Measurements from ENCODE around the gene SLC38A1.
A peak's percentile ranks its signal among the peaks of the same experiment; 100 is the strongest.
"Not testable (repeated sequence)": the region's sequence is repeated elsewhere in the genome, so short reads cannot be mapped to it uniquely, and the experiment has no call there.

SLC38A1 gene

DNA sequence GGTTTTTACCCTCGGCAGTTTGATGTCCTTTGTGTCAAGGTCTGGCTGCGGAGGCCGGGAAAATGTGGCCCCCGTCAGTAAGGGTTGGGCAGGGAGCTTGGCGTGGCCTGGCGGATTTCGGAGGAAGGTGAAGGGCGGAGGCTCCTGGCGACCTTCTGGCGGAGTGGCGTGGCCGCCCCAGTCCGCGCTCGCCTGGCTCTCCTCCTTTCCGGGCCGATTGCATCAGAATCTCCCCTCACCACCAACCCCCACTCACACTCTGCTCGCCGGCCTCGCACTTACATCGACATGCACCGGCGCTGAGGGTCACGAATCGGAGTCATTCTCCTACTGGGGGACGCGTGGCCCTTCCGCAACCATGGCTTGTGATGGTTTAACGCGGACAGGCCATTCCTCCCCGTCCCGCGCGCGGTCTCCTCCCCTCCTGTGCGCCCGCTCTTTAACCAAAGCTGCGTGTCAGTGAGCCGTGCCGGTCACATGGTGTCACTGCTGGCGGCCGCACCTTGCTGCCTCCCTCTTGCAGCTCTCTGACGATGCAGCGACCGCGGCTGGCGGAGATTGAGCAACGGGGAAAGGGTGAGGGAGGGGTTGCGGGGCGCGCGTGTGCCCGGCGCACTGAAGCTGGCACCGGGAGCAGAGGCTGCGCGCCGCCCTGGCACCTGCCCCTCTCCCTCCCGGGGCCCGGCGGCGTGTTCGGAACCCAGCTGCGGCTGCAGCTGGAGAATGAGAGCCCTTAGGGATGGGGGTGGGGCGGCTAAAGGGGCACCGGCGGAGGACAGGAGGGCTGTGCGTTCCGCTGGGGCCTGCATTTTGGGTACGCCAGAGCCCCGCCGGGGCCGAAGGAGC lies at the start of gene SLC38A1:
Gene SLC38A1 (minus strand): TSS at position 461 of the 846 bp plus-strand sequence. CDS start 29,243 bp downstream, outside the sequence.
- DNase-seq = peak; percentile 75

DNA sequence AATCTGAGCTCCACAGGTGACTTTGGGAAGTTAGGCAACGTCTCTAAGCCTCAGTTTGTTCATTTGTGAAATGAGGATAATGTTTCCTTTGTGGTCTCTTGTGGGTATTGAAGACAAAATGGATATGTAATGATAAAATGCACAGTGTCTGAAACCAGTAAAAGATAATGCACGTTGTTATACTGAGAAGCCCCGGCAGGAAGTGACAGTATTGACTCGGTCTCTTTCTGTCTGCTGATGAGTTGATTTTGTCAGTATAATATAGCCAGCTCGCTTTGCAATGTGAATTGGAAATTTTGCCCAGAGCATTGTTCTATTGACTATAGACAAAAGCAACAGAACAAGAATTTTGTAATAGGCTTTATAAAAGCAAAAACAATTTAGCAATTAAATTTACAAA lies 49.2 kb upstream of the SLC38A1 start:
- DNase-seq = no peak

DNA sequence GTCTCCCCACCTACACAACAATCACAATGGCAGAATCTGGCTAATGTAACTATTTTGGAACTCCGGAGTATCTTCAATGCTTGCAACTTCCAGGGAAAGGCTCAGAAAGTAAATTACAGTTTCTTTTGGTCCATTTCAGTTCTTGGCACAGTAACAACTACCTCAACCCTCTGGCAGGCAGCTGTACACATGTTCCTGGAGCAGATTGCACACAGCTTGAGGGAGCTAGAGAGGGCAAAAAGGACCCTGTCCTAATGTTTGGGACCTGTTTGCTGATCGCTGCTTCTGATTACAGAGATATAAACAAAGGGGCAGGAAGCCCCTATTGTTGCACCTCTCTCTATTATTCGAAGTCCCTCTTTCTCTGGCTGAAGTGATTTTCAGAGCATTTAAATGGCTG lies 35.2 kb upstream of the SLC38A1 start:
- no peak for DNase-seq

DNA sequence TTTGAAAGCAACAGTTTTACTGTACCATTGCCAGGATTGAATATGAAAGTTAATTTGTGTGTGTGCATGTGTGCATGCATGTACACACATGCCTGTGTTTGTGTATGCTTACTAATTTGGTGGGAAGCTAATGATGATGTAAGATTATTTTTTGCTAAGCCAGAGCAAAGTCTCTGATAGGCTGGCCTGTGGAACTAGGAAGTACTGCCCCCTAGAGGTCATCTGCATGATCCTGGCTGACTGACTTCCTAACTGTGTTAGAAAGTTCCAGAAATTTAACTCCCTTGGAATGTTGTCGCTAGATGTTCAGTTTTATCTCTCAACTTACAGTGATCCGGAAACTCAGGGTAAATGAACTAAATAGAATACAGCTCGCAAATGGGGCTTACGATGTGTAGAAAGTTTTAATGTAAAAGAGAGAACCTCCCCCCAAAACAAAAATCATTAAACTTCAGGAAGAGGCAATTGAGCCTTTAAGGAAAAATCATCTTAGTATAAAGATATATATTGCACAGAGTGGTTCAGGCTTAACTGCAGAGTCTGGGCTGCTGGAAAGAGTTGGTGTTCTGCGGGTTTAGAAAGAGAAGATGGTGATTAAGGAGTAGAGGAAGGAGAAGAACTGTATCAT lies 34.3 kb upstream of the SLC38A1 start:
- peak; percentile 17 for DNase-seq

DNA sequence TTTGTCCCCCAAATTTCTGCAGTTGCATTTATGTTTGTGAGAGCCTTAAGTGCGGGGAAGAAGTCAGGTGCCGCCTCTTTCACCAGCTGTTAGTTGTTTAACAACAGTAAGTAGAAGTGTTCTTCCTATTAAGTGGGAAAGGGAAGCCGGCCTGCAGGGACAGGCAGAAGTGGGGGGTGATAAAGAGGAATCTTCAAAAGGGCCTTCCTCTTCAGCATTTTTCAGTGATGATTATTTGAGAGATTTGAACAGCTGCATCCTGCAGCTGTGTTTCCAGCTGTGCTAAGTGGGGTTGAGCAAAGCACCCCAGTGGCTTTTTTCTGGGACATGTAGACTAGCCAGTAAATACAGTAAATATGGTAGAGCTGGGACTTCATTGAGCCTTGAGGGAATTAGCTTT lies 32.1 kb upstream of the SLC38A1 start:
- no peak for DNase-seq

DNA sequence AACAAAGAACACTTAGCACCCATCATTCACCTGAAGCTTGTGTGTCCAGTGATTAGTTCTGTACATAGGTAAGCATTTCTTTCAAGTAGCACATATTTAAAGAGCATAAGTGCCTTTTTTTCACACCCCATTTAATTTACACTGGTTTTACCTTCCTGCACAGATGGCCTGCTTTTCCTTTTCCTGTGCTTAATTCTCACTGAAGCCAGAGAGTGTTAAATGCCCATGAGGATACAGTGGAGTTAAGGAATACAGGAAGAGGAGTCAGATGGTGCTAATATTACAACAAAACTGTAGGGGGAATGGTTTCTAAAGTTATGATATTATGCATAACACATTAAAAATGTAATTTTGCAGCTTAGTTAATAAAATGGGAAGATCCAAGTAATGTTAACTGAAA lies 31.0 kb upstream of the SLC38A1 start:
- no peak for DNase-seq

DNA sequence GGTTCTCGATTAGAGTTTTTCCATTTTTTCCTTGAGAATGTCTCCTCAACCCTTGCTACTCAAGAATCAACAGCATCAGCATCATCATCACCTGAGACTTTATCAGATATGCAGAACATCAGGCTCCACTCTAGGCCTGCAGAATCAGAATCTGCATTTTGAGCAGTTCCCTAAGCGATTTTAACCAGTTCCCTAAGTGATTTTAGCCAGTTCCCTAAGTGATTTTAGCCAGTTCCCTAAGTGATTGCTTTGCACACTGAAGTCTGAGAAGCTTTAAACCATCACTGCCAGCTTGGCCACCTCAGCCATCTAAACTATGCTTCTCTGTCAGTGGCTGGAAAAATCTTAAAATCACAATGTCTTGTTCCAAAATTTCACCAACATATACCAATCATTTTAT lies 29.4 kb upstream of the SLC38A1 start:
- no peak for DNase-seq

DNA sequence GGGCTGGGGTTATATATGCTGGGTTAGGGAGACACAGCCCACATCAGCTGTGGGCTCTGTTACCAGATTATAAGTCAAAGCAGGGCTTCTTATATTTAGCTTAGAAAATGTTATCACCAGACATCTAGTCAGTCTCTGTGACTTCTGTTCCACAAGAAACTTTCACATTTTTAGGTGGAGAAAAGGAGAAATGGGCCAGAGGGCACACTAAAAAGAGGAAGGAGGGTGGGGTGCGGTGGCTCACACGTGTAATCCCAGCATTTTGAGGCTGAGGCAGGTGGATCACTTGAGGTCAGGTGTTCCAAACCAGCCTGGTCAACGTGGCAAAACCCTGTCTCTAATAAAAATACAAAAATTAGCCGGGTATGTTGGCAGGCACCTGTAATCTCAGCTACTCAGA lies 28.0 kb upstream of the SLC38A1 start:
- no peak for DNase-seq

DNA sequence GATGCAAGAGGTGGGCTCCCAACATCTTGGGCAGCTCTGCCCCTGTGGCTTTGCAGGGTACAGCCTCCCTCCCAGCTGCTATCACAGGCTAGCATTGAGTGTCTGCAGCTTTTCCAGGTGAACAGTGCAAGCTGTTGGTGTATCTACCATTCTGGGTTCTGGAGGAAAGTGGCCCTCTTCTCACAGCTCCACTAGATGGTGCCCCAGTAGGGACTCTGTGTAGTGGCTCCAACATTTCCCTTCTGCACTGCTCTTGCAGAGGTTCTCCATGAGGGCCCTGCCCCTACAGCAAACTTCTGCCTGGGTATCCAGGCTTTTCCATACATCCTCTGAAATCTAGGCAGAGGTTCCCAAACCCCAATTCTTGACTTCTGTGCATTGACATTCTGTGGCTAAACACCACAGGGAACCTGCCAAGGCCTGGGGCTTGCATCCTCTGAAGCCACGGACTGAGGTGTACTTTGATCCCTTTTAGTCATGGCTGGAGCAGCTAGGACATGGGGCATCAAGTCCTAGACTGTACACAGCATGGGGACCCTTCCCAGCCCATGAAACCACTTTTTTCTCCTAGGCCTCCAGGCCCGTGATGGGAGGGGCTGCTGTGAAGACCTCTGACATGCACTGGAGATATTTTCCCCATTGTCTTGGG lies 24.0 kb upstream of the SLC38A1 start:
- no peak for DNase-seq

DNA sequence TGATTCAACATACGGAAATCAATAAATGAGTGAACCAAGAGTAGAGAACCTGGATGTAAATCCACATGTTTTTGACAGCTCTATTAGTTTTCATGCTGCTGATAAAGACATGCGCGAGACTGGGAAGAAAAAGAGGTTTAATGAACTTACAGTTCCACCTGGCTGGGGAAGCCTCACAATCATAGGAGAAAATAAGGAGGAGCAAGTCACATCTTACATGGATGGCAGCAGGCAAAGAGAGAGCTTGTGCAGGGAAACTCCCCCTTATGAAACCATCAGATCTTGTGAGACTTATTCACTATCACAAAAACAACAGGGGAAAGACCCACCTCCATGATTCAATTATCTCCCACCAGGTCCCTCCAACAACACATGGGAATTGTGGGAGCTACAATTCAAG lies 23.1 kb upstream of the SLC38A1 start:
- DNase-seq = not testable (repeated sequence)

DNA sequence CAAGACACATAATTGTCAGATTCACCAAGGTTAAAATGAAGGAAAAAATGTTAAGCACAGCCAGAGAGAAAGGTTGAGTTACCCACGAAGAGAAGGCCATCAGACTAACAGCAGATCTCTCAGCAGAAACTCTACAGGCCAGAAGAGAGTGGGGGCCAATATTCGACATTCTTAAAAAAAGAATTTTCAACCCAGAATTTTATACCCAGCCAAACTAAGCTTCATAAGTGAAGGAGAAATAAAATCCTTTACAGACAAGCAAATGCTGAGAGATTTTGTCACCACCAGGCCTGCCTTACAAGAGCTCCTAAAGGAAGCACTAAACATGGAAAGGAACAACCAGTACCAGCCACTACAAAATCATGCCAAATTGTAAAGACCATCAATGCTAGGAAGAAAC lies 16.3 kb upstream of the SLC38A1 start:
- not testable (repeated sequence) for DNase-seq

DNA sequence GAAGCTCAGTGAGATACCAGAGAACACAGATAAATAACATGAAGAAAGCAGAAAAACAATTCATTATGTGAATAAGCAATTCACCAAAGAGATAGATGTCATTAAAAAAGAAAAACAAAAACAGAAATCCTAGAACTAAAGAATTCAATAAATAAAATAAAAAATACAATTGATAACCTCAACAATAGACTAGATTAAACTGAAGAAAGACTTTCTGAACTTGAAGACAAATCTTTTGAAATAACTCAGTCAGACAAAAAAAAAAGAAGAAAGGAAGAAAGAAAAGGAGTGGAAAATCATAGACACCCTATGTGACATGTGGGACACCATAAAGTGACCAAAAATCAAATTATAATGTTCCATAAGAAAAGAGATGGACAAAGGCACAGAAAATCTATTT lies 14.0 kb upstream of the SLC38A1 start:
- DNase-seq = no peak

DNA sequence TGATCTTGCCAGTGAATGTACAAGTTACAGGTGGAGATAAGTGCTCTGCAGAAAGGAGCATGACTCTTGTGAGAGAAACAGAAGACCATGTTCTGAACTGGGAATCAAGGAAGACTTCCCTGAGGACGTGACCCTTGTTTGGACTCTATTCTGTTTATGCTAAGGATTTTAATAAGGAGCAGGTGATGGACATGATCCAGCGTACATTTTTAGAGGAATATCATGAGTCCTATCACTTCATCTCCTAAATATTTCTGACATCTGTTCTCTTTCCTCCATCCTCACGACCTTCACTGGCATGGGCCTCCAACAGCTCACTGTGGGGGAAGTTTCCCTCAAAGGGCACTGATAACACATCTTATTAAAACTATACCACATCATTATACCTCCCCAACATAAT lies 7.9 kb upstream of the SLC38A1 start:
- DNase-seq = no peak

DNA sequence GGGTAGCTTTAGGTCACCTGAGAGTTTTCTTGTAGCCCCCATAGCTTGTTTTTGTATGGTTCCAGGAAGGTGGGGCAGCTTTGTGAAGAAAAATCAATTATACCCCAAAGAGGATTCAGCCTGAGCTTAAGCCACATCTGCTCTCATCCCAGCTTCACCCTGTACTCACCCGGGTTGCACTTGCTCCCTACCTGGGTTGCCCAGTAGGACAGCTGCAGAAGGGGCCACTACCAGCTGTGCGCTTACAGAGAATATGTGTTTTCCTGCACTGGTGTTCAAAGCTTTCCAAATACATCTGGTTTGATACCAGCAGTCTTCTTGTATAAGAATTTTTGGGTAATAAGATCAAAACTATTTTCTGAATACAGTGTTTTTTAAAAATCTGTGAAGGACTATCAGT lies 3.0 kb upstream of the SLC38A1 start:
- no peak for DNase-seq

DNA sequence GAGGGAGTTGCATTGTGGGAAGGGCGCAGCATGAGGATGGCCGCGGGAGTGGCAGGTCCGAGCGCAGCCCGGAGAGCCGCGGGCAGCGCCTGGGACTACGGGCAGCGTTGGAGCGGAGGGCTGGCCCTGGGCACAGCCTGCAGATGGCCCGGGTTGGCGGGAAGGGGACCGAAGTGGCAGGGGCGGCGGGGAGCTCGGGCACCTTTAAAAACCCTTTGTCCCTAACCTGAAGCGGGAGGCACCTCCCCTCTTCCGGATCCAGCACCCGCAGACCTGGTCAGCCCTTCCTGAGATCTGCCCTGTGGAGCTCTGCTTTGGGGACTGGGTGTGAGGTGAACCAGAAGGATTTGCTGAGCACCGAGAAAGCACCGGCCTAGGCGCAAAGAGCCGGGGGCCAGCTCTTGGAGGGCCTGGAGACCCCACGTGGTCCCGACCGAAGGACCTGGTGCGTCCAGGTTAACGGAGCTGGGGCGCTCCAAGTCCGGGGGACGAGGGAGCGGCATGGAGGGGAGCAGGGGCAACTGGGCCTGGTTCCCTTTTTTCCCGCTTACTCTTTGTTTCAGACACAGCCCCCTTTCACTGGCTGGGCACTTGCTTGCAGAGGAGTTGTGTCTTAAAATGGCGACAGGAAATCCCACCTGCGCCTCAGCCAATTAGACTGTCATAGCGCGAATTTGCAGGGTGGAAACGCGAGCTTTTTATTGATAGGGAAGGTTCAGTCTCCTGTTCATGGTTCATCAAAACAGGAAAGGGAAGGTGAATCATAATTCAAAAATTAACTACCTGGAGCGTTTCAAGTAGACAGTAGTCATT lies 792 bp upstream of the SLC38A1 start:
- peak; percentile 64 for DNase-seq

DNA sequence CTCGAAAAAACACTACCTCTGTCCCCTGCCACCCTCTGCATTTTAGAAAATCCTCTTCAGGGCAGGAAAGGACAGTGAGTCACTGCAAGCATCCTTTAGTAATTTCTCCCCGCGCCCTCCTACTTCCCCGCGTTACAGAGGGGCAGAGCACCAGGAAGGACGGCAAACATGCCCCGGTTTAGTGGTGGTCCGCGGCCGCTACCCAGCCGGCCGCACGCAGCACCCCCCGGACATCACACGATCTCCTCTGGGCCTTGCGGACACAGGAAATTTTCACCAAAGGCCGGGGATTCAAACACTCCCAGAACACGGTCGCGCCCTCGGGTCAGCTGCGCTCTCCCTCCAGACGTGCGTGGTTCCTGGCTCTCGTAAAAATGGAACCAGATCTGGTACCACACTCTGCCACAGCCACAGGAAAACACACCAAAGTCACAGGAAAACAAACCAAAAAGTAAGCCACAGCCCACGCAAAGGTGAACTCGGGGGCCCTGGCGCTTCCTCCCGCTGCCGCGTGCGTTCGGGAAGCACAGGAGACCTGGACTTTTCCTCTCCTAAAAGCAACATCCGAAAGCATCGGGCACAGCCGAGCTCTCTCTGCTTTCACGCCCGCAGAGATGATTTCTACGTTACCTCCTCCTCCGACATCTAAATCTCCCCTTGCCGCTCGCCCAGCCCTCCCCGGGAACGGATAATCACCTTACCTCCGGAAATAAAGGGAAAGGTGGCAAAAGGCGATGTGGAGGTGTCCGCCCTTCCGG lies 839 bp downstream of the SLC38A1 start:
- DNase-seq = peak; percentile 38

DNA sequence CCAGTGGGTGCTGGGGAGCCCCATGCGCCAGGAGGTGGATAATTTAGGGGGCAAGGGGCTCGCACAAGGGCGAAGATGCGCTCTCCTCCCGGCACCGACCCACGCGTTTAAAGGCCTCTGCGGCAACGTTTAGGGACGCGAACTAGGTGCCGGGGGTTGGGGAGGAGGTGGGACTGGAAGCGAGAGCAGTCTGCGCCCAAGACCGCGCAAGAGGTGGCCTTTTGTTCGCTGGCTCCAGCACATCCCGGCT lies 1.3 kb downstream of the SLC38A1 start:
- DNase-seq = peak; percentile 38

DNA sequence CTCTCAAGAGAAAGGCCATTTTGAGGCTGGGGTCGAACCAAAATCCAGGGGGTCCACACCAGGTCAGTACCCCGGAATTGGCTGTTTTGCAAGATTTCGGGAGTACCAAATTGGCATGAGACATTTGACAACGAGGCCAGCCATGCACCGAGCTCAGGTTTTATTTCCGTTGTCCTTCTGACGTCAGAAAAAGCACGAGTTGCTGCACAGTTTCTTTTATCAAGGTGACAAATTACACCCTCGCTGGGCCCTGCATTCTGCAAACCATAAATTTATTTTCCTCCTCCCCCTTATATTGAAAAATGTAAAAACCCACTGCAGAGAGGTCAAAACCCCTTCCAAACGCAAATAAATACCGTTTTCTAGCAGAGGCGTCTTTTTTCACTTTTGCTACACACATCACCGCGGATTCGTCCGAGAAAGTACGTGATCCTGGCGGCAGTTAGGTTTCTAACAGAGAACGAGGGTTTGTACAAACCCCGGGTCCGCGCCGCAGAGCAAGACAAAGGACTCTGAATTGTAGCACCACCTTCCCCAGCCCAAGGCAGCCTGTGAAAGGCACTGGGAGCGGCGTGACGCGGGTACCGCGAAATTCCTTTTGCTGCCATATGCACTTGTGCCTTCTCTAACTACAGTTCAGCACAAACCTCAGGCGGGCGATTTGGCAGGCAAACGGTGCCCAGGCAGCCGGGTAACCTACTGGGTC lies 1.8 kb downstream of the SLC38A1 start:
- DNase-seq = peak; percentile 46

DNA sequence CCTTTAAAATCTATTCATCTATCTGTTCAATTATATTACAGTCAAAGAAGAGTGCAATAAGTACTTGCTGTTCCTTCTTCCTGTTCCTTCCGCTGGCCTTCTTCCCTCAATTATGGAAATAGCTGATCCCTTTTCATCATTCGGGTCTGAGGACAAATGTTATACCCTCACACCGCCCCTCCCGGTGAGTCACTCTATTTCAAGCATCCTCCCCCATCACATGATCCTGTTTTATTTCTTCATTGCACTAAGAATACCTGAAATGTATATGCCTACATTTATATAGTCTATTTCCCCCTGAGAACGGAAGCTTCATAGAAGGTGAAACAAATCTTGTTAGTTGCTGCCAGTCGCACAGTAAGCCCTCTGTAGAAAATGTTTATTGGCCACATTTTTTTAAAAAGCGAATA lies 2.5 kb downstream of the SLC38A1 start:
- peak; percentile 13 for DNase-seq

DNA sequence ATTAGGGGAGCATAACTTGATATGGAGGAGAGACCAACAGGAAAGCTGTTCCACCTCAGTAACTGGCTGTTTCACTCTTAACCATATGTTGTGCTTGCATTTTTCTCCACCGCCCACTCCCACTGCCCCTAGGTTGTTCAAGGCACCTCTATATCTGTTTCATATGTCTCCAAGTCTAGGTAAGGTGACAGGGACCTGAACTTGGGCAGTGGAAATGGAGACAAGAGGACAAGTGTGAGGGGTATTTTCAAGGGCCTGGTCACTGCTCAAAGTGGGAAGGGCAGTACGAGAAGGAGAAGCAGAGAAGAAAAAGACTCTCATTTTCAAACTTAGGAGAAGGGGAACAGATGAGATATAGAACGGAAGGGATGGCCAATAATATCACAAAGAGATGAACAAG lies 3.1 kb downstream of the SLC38A1 start:
- DNase-seq = no peak

DNA sequence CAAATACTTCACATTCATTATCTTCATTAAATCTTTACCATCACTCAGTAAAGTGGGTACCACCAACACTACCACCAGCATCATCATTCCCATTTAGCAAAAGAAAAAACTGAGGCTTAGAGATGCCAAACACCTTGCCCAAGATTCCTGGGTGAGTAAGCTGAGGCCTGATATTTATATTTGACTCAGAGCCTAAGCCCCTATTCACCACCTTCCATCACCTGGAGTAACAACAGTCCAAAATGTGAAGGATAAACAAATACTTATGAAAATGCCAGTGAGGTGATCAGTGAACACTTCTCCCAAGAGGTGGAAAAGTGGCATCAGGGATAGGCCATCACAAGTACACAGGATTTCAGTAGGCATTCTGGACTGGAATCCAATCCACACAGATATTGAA lies 3.7 kb downstream of the SLC38A1 start:
- DNase-seq = no peak

DNA sequence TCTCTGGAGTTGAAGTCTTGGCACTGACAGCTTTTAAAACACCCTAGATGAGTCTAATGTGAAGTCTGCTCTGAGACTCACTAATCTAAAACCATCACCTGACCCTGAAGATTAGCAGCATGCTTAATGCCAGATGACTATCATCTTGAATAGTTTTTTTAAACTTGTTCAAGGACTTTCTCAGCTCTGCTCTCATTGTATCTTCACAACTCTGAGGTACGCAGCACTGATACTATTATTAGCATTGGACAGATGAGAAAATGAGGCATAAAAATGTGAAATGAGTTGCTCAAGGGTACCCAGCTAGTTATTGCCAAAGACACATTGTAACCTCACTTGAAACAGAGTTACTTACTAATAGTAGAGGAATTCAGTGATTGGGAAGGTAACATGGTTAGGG lies 4.8 kb downstream of the SLC38A1 start:
- DNase-seq = no peak
